ENCODE measurements around the gene ANXA8.
"Not testable (repeated sequence)": the region's sequence is repeated elsewhere in the genome, so short reads cannot be mapped to it uniquely, and the experiment has no call there.

The ANXA8 gene, protein sequence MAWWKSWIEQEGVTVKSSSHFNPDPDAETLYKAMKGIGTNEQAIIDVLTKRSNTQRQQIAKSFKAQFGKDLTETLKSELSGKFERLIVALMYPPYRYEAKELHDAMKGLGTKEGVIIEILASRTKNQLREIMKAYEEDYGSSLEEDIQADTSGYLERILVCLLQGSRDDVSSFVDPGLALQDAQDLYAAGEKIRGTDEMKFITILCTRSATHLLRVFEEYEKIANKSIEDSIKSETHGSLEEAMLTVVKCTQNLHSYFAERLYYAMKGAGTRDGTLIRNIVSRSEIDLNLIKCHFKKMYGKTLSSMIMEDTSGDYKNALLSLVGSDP

GRCh38 chr10:47483923-47484322, at the start of gene ANXA8:
TSS of gene ANXA8 (minus strand) at chr10:47484115. CDS start at chr10:47483933, 182 bp downstream.
- DNase-seq (ENCODE audit: low spot score); in situ Hi-C loops (cut with MboI; ENCODE audit: low sequenced_read_pairs, unreplicated experiment): not testable (repeated sequence)

- in situ Hi-C loops (cut with MboI; ENCODE audit: low sequenced_read_pairs, unreplicated experiment); DNase-seq (ENCODE audit: low spot score): not testable (repeated sequence)
These were observed 39.6 kb upstream of the ANXA8 start, which contains the start of gene AGAP9 for GRCh38 chr10:47523475-47523874. TSS of gene AGAP9 (minus strand) at chr10:47523638. CDS start at chr10:47523526, 112 bp downstream.

GRCh38 chr10:47502313-47502712, 18.4 kb upstream of the ANXA8 start:
- DNase-seq (ENCODE audit: low spot score); in situ Hi-C loops (cut with MboI; ENCODE audit: low sequenced_read_pairs, unreplicated experiment): not testable (repeated sequence)

DNA sequence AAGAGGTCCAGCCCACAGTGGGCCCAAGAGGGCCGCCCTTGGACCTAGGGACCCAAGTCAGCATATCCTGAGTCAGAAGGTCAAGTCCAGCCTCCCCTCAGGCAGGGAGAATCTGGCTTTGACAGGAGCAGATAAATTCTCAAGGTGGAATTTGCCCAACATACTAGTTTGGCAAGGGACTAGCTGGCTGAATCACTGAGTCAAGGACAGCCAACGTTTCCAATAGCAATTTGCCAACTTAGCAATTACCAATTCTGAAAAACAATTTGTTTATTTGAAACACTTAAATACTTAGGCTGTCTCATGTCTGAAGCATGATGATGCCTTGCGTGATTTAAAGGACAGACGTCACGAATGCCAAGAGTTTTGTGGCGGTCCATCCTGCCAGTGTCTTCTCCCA, 10.3 kb upstream of the ANXA8 start:
- DNase-seq (ENCODE audit: low spot score); in situ Hi-C loops (cut with MboI; ENCODE audit: low sequenced_read_pairs, unreplicated experiment): not testable (repeated sequence)

- in situ Hi-C loops (cut with MboI; ENCODE audit: low sequenced_read_pairs, unreplicated experiment); DNase-seq (ENCODE audit: low spot score): not testable (repeated sequence)
These were observed 7.7 kb upstream of the ANXA8 start, which contains the start of gene FAM25G for GRCh38 chr10:47491600-47491999. TSS of gene FAM25G (minus strand) at chr10:47491700. CDS start at chr10:47491674, 26 bp downstream.

DNA sequence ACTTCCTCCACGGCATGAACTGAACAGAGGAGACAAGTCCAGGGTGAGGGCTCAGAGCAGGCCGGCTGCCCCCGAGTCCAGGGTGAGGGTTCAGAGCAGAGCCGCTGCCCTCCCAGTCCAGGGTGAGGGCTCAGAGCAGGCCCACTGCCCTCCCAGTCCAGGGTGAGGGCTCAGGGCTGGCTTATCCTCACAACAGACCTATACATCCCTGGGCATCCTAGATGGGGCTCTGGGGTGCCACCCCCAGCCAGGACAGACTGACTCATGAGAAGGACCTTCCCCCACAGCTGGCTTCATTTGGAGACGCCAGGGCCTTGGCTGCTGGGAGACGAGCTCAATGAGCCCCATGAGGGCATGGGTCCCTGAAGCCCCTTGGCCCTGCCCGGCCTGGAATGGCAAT, 5.7 kb upstream of the ANXA8 start:
- DNase-seq (ENCODE audit: low spot score); in situ Hi-C loops (cut with MboI; ENCODE audit: low sequenced_read_pairs, unreplicated experiment): not testable (repeated sequence)

DNA sequence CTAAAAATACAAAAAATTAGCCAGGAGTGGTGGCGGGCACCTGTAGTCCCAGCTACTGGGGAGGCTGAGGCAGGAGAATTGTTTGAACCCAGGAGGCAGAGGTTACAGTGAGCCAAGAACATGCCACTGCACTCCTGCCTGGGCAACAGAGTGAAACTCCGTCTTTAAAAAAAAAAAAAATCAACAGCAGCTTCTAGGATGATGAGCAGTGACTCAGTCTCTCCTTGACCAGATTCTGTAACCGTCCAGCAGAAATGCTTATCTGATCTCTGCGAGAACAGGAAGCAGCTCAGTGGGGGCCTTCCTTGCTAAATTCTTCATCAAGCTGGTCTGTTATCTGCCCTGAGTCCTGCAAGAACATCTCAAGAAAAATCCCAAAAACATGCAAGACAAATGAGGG, 2.0 kb upstream of the ANXA8 start:
- in situ Hi-C loops (cut with MboI; ENCODE audit: low sequenced_read_pairs, unreplicated experiment): not testable (repeated sequence)

DNA sequence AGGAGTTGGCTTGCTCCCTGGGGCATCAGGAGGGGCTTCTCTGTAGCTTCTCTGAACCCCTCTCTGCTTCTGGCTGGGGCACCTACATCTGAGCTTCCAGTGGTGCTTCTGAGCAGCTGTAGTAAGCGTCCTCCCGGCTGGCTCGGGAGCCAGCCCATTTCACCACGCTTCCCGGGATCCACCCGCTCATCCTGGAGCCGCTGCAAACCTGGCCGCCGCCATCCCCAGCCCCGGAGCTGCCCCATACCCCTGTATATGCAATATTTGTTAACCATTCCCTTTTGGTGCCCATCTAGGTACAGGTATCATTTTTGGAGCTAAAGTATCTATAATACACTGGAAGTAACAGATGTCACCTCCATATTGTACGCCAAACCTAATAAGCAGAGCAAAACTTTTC, 871 bp upstream of the ANXA8 start:
- DNase-seq (ENCODE audit: low spot score); in situ Hi-C loops (cut with MboI; ENCODE audit: low sequenced_read_pairs, unreplicated experiment): not testable (repeated sequence)

More for the DNA sequence above, 2.0 kb upstream of the ANXA8 start:
- not testable (repeated sequence) for DNase-seq (ENCODE audit: low spot score)

DNA sequence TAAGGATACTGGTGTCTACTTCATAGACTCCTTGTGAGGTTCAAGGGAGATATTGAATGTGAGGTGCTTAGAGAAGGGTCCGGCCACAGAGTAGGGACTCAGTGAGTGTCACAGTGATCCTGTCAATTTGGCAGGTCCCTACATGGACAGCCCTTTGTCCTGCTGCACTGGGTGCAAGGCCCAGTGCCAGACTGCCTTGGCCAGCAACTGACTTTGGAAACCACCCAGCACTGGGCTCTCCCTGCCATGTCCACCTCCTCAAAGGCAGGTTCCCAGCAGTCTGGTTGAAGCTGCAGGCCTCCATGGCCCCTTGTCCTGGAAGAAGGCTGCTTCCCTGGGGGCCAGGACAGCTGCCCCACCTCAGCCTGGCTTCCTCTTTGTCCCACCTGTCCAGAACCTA, 1.5 kb downstream of the ANXA8 start:
- DNase-seq (ENCODE audit: low spot score); in situ Hi-C loops (cut with MboI; ENCODE audit: low sequenced_read_pairs, unreplicated experiment): not testable (repeated sequence)

DNA sequence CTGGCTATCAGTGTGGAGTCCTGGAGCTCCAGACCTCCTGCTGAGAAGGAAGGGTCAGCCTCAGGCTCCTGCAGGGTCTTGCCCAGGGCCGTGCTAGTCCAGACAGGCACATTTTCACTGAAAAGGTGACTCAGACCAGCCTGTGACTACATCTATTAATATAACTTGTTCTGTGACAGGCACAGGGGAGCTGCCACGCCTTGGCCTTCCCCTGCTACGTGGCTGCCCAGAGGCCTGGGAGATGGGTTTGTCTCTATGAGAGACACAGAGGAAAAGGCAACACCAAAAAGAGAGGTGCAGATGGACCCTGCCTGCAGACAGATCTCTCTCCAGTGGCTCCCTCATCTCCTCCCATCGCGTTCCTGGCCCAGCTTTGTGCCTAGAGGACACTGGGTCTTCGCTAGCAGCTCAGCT, 2.1 kb downstream of the ANXA8 start:
- DNase-seq (ENCODE audit: low spot score); in situ Hi-C loops (cut with MboI; ENCODE audit: low sequenced_read_pairs, unreplicated experiment): not testable (repeated sequence)

GRCh38 chr10:47481182-47481766, 2.6 kb downstream of the ANXA8 start:
- in situ Hi-C loops (cut with MboI; ENCODE audit: low sequenced_read_pairs, unreplicated experiment); DNase-seq (ENCODE audit: low spot score): not testable (repeated sequence)

DNA sequence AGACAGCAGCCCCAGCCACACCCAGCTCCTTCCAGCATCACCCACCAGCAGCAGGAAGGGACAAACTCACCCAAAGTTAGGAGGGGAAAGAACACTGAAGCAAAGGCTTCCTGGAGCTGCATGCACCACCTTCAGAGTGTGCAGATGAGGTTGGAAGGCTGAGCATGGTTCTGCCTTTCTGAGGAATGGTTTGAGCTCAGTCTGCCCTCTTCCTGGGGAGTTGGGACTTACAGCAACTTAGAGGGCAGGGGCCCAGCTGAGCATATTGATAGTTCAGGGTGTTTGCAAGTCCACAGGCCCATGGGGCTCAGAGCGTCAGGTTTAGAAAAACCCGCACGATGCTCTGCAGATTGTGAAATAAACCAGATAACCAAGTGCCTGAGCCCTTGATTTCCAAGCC, 3.8 kb downstream of the ANXA8 start:
- DNase-seq (ENCODE audit: low spot score); in situ Hi-C loops (cut with MboI; ENCODE audit: low sequenced_read_pairs, unreplicated experiment): not testable (repeated sequence)

- in situ Hi-C loops (cut with MboI; ENCODE audit: low sequenced_read_pairs, unreplicated experiment): not testable (repeated sequence)
These were observed 5.8 kb downstream of the ANXA8 start for GRCh38 chr10:47478114-47478513.

GRCh38 chr10:47477078-47477477, 6.8 kb downstream of the ANXA8 start:
- DNase-seq (ENCODE audit: low spot score); in situ Hi-C loops (cut with MboI; ENCODE audit: low sequenced_read_pairs, unreplicated experiment): not testable (repeated sequence)

More at GRCh38 chr10:47478114-47478513, 5.8 kb downstream of the ANXA8 start:
- not testable (repeated sequence) for DNase-seq (ENCODE audit: low spot score)

DNA sequence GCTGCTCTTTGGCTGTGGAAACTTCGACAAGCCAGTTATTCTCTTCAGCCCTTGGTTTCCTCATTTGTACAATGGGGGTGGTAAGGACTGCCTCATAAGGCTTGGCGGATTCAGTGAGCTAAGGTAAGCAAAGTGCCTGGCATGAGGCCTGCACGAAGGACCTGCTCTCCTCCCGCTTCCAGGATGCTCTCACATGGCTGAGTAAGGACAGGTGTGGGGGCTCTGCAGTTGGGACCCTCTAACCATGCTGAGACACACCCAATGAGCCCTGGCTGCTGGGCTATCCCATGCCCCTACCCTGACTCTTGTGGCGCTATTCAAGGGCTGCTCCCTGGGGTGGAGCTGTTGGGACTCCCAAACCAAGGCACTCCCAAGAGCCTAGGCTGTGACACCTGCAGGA, 8.8 kb downstream of the ANXA8 start:
- DNase-seq (ENCODE audit: low spot score); in situ Hi-C loops (cut with MboI; ENCODE audit: low sequenced_read_pairs, unreplicated experiment): not testable (repeated sequence)

DNA sequence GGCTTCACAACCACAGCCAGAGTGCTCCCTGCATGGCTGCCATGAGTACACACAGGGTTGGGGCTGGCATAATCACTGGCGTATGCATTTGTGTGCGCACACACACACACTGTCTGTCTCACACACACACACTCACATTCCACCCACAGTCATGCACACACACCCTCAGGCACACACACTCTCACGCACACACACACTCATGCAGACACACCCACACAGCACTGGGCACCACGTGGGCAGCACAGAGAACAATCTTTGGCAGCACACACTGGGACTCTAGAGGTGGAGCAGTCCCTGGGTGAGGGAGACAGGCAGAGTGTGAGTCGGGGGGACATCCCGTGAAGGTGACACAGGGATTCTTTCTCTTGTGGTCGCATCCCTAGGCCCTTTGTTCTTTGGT, 10.4 kb downstream of the ANXA8 start:
- in situ Hi-C loops (cut with MboI; ENCODE audit: low sequenced_read_pairs, unreplicated experiment); DNase-seq (ENCODE audit: low spot score): not testable (repeated sequence)

- DNase-seq (ENCODE audit: low spot score); in situ Hi-C loops (cut with MboI; ENCODE audit: low sequenced_read_pairs, unreplicated experiment): not testable (repeated sequence)
These were observed 11.3 kb downstream of the ANXA8 start for GRCh38 chr10:47472647-47473046.

DNA sequence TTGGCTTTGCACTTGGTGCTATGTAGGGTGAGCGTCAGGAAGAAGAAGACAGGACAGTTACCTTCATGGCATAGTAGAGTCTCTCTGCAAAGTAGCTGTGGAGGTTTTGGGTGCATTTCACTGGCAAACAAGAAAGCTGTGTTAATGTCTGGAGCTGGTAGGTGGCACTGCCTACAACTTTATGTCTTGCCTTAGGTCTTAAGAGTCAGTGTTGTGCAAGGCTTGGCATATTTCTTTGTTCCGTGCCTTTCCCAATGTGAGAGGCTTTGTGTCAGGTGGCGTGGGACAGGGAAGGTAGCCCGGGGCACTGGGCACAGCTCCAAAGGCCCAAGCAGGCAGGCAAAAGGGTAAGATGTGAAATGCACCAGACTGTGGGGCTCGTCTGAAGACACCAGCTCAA, 11.8 kb downstream of the ANXA8 start:
- DNase-seq (ENCODE audit: low spot score); in situ Hi-C loops (cut with MboI; ENCODE audit: low sequenced_read_pairs, unreplicated experiment): not testable (repeated sequence)

- DNase-seq (ENCODE audit: low spot score); in situ Hi-C loops (cut with MboI; ENCODE audit: low sequenced_read_pairs, unreplicated experiment): not testable (repeated sequence)
These were observed 15.0 kb downstream of the ANXA8 start for GRCh38 chr10:47468731-47469528.

All from GM13976 (cell line).